Thoracic aorta (tissue), 2 donors: ENCODE results near the gene RAB6B. TPM values are rescaled to one million over a fixed set of nuclear protein-coding genes. Genes with fewer than 3 reads are reported as not detected.

Source experiments
- ATAC-seq: fragments of 150-250 bp; one replicate; pipeline ENCODE4 v1.8.0; 2017; ENCODE audit warnings: low read depth; ENCODE audit not compliant: insufficient number of reproducible peaks, low FRiP score
- DNase-seq: peaks from one replicate; pipeline ENCODE4 v3.0.0-alpha.2; 2020; ENCODE audit warnings: low spot score
- H3K27ac ChIP-seq, 2 donors: fragments of 200-600 bp; sonication (generic); 1 replicate in 1 of 2; 2 replicates in 1 of 2; pipeline ENCODE4 v1.5.1; 2016; ENCODE audit warnings: mild to moderate bottlenecking in 2 of 2, moderate library complexity in 2 of 2
- H3K27me3 ChIP-seq: fragments of 200-600 bp; sonication (generic); replicated peaks from 2 replicates; pipeline ENCODE4 v1.6.0; 2016; ENCODE audit warnings: mild to moderate bottlenecking; ENCODE audit not compliant: insufficient read depth
- H3K36me3 ChIP-seq: fragments of 200-600 bp; sonication (generic); one replicate; pipeline ENCODE4 v1.5.1; 2016
- H3K4me1 ChIP-seq, 2 donors: fragments of 200-600 bp; sonication (generic); 1 replicate in 1 of 2; 2 replicates in 1 of 2; pipeline versions ENCODE4 v1.5.1 to v1.6.0; 2016; ENCODE audit warnings: low read depth in 2 of 2, mild to moderate bottlenecking in 1 of 2; ENCODE audit not compliant: control insufficient read depth in 1 of 2
- H3K4me3 ChIP-seq: fragments of 200-600 bp; sonication (generic); 2 replicates; pipeline ENCODE4 v1.5.1; 2016; ENCODE audit warnings: mild to moderate bottlenecking
- H3K9me3 ChIP-seq: fragments of 200-600 bp; sonication (generic); 2 replicates; pipeline ENCODE4 v1.5.1; 2016
- total RNA-seq, 2 donors: library from RNA; depleted of rRNA; stranded (reverse); fragments of >200 nt; gene quantifications; one replicate each; pipeline versions ENCODE4 v1.1.0 to v1.2.3, GENCODE V29; 2016
- TF ChIP-seq, protein P1 (sequence below): fragments of 200-600 bp; sonication (generic); IDR thresholded peaks from one replicate; pipeline ENCODE4 v1.5.1; 2019; ENCODE audit warnings: antibody characterized with exemption

The RAB6B gene
- total RNA-seq, 2 donors from 2014 or later, result 0.27 to 4.0 TPM

DNA sequence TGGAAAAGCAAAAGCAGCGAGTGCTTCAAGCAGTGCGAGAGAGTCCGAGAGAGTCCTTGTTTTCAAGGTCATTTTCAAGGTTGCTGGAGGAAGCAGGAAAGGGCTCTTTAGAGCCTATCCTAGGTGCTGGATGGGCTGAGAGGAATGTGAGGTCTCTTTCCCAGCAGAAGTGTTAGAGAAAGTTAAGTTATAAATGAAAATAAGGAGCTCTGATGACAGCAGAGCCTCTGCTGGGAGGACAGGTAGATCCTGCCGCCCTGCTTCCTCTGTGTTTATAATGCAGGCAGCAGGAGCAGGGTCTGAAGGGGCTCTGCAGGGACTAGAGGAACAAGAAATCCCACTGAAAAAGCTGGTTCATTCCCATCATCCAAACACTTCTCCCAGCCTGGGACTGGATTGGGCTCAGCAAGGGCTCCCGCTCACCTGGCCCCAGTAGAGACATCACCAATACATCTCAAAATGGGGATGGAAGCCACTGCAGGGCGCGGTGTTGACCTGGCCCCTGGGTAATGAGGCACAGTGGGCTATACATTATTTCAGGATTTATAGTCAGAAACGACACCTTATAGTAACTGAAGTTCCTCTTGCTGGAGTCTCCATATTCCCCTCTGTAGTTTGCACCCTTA lies 41.5 kb upstream of the RAB6B start:
- no peaks in the 10 kb centered on the region for H3K36me3 ChIP-seq
- no peak for ATAC-seq
- H3K27ac ChIP-seq, result peak overlapping the region; percentile 49 to 59
- peaks cover 9 to 34% of the 10 kb centered on the region in 2 donors for H3K4me1 ChIP-seq
- no peak overlapping the region for H3K4me3 ChIP-seq
- no peaks in the 10 kb centered on the region for H3K27me3 ChIP-seq
- no peaks in the 10 kb centered on the region for H3K9me3 ChIP-seq
- TF ChIP-seq, protein P1, sequence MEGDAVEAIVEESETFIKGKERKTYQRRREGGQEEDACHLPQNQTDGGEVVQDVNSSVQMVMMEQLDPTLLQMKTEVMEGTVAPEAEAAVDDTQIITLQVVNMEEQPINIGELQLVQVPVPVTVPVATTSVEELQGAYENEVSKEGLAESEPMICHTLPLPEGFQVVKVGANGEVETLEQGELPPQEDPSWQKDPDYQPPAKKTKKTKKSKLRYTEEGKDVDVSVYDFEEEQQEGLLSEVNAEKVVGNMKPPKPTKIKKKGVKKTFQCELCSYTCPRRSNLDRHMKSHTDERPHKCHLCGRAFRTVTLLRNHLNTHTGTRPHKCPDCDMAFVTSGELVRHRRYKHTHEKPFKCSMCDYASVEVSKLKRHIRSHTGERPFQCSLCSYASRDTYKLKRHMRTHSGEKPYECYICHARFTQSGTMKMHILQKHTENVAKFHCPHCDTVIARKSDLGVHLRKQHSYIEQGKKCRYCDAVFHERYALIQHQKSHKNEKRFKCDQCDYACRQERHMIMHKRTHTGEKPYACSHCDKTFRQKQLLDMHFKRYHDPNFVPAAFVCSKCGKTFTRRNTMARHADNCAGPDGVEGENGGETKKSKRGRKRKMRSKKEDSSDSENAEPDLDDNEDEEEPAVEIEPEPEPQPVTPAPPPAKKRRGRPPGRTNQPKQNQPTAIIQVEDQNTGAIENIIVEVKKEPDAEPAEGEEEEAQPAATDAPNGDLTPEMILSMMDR, result no peak
- no peak for DNase-seq

DNA sequence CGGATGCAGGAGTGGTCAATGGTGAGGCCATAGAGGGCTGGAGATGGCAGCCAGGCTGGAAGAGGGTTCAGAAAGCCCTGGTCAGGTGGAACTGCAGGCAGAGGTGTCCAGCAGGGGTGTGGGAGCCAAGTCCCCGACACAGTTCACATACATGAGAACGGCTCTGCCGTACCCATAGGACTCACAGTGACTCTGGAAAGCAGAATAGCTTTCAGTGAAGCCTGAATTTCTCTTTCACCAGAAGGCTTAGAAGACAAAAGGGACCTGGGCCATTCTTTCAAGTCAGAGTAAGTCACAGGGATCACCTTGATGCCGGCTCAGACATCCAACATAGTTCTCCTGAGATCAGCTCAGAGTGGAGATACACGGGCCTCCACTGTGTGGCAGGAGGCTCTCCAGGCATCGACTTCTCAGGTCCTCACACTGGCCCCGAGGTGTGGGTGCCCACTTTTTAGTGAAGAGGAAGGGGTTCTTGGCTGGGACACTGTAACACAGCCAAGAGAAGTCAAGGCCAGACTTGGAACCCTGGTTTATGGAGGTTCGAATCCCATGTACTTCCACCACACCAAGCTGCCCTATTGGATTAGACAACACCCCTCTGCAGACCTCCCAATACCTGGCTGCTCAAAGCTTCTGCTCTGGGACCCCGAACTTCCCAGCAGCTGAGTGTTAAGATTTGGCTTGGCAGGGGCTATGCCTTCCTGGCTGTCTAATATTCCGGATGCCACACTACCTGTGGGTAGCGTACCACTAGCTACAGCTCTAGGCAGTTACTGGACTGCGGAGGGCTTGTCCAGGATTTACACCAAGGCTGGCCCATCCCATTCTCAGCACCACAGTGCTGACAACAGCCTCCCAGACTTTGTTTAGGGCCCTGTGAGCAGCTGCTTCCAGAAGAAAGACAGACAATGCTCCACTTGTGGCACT lies 40.4 kb upstream of the RAB6B start:
- H3K27me3 ChIP-seq, result no peaks in the 10 kb centered on the region
- DNase-seq, result no peak
- peaks cover 5 to 23% of the 10 kb centered on the region in 2 donors for H3K4me1 ChIP-seq
- TF ChIP-seq, protein P1, result no peak
- no peaks in the 10 kb centered on the region for H3K9me3 ChIP-seq
- ATAC-seq, result no peak
- H3K36me3 ChIP-seq, result no peaks in the 10 kb centered on the region
- no peak overlapping the region for H3K27ac ChIP-seq
- no peak overlapping the region for H3K4me3 ChIP-seq

DNA sequence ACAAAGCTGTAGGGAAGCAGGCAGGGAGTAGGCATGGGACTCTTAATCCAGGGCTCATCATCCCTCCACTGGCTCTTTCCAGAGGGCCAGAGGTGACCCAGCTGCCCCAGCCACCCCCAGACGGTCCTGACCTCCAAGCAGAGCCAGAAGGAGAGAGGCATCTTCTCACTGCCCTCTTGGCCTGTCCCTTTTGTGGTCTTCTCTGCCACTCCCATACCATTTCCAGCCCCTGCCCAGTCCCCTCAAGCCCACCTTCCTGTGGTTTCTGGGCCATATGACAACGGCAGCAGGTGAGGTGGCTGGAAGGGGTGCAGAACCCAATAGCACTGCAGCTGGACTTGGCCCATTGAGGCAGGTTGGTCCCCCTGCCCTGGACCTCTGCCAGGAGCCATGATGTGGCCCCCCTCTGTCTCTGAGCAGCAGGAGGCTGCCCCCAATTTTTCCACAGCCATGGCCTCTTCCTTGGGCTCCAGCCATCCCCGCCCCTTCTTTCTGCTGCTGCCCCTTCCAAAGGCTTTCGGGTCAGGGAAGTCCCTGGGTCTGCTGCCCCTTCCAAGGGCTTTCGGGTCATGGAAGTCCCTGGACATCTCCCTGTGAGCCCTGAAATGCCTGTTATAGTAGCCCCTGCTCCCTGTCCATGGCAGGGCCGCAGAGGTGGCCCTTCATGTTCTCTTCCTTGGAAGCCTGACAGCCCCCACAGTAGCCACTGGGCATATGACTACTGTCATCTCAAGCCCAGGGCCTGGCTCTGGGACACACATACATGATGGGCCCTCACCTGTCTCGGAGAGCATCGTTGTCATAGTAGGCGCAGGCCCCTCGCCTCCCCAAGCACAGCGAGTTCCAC lies 39.5 kb upstream of the RAB6B start:
- peaks cover 4 to 19% of the 10 kb centered on the region in 2 donors for H3K4me1 ChIP-seq
- H3K36me3 ChIP-seq, result no peaks in the 10 kb centered on the region
- no peak overlapping the region for H3K4me3 ChIP-seq
- TF ChIP-seq, protein P1, result no peak
- no peak for ATAC-seq
- H3K27ac ChIP-seq, result no peak overlapping the region
- no peaks in the 10 kb centered on the region for H3K9me3 ChIP-seq
- no peak for DNase-seq
- no peaks in the 10 kb centered on the region for H3K27me3 ChIP-seq

DNA sequence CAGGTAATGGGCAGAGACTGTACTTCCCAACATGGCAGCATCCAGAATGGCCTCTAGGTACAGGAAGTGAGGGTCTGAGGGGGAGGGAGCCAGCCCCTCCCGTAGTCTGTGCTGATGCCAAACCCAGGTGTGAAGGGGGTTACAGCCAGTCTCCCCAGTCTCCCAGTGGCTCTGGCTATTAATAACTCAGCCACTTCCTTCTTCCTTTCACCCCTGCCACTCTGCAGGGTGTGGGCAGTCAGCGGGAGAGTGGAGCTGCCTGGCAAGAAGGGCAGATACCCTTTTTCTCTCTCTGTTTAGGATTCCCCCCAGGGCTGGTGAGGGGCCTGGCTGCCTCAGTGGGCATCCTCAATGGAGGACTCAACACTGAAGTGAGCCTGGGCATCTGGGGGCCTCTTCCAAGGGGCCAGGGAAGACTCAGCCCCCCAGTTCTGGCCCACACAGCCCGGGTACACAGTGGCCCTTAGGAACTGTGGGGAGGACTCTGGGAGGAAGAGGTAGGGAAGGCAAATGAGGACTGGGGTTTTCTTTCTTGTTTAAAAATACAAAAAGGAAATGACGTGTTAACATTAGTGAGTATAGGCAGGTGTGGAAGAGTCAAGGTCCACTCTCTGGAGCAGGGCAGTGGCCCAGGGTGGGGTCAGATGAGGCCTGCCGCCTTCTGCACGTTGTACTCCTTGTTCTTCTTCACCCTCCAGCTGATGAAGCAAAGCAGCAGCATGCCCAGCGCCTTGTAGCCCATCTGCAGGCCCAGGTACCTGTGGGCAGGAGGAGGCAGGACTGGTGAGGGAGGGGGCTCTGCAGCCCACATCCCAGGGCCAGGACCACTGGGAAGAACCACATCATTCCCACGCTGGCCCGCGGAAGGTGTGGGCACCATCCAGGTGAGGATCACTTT lies 38.6 kb upstream of the RAB6B start:
- H3K27me3 ChIP-seq, result no peaks in the 10 kb centered on the region
- H3K4me3 ChIP-seq, result no peak overlapping the region
- TF ChIP-seq, protein P1, result no peak
- H3K4me1 ChIP-seq, result peaks cover 4 to 19% of the 10 kb centered on the region in 2 donors
- no peak overlapping the region for H3K27ac ChIP-seq
- H3K36me3 ChIP-seq, result no peaks in the 10 kb centered on the region
- ATAC-seq (no peak), DNase-seq (no peak)
- H3K9me3 ChIP-seq, result no peaks in the 10 kb centered on the region
